Effector memory CD8-positive, alpha-beta T cell (primary cell): Measurements from ENCODE around the gene GIN1.

Experiments
- ATAC-seq: fragments of 150-1000 bp; cut with Tn5 transposase; replicated peaks from 2 replicates; pipeline ENCODE4 v1.10.0; 2021; ENCODE audit warnings: mild to moderate bottlenecking, moderate library complexity
- DNase-seq, 3 experiments: peaks; one replicate each; pipeline ENCODE4 v3.0.0; 2021
- H3K27ac Mint-ChIP-seq, 2 donors: one replicate each; pipeline ENCODE4 v1.8.0; 2022; ENCODE audit warnings: mild to moderate bottlenecking in 2 of 2, mixed read lengths in 2 of 2, moderate library complexity in 2 of 2
- H3K27me3 Mint-ChIP-seq, 2 donors: one replicate each; pipeline ENCODE4 v1.8.0; 2022; ENCODE audit warnings: mixed read lengths in 2 of 2
- H3K36me3 Mint-ChIP-seq: one replicate; pipeline ENCODE4 v1.8.0; 2022; ENCODE audit warnings: mild to moderate bottlenecking, moderate library complexity, mixed read lengths; ENCODE audit not compliant: insufficient read depth
- H3K4me1 Mint-ChIP-seq, 2 donors: one replicate each; pipeline ENCODE4 v1.8.0; 2022; ENCODE audit warnings: low read depth in 2 of 2, mixed read lengths in 2 of 2
- H3K4me3 Mint-ChIP-seq, 2 donors: one replicate each; pipeline ENCODE4 v1.8.0; 2022; ENCODE audit warnings: mild to moderate bottlenecking in 2 of 2, mixed read lengths in 2 of 2, moderate library complexity in 2 of 2
- H3K9me3 Mint-ChIP-seq, 2 donors: one replicate each; pipeline ENCODE4 v1.8.0; 2022; ENCODE audit warnings: mixed read lengths in 2 of 2

Gene GIN1

GRCh38 chr5:103126557-103126956 lies 6.6 kb upstream of the GIN1 start:
- H3K4me3 Mint-ChIP-seq: no peak overlapping the region
- no peak overlapping the region for H3K27ac Mint-ChIP-seq
- no peaks in the 10 kb centered on the region for H3K9me3 Mint-ChIP-seq
- H3K36me3 Mint-ChIP-seq: peaks cover 12% of the 10 kb centered on the region
- DNase-seq (no peak), ATAC-seq (no peak)
- peaks cover 24 to 50% of the 10 kb centered on the region in 2 donors for H3K4me1 Mint-ChIP-seq
- no peaks in the 10 kb centered on the region for H3K27me3 Mint-ChIP-seq

GRCh38 chr5:103122242-103122641 lies 2.3 kb upstream of the GIN1 start:
- H3K9me3 Mint-ChIP-seq: no peaks in the 10 kb centered on the region
- ATAC-seq (no peak), DNase-seq (no peak)
- H3K27ac Mint-ChIP-seq: no peak overlapping the region
- peaks cover 11% of the 10 kb centered on the region for H3K36me3 Mint-ChIP-seq
- H3K4me3 Mint-ChIP-seq: peak overlapping the region; percentile 85 to 97
- H3K27me3 Mint-ChIP-seq: no peaks in the 10 kb centered on the region
- peaks cover 37 to 53% of the 10 kb centered on the region in 2 donors for H3K4me1 Mint-ChIP-seq

GRCh38 chr5:103120607-103121200 lies 766 bp upstream of the GIN1 start:
- H3K4me3 Mint-ChIP-seq: peak overlapping the region; percentile 85 to 97
- H3K27me3 Mint-ChIP-seq: no peaks in the 10 kb centered on the region
- DNase-seq (no peak), ATAC-seq (no peak)
- no peaks in the 10 kb centered on the region for H3K9me3 Mint-ChIP-seq
- H3K4me1 Mint-ChIP-seq: peaks cover 34 to 42% of the 10 kb centered on the region in 2 donors
- peaks cover 9% of the 10 kb centered on the region for H3K36me3 Mint-ChIP-seq
- H3K27ac Mint-ChIP-seq: peak overlapping the region; percentile 97 to 99

GRCh38 chr5:103119070-103119764 lies 721 bp downstream of the GIN1 start:
- Mint-ChIP-seq H3K4me1 (peaks cover 31 to 45% of the 10 kb centered on the region in 2 donors), H3K36me3 (peaks cover 6% of the 10 kb centered on the region), H3K4me3 (peak overlapping the region; percentile 85 to 97), H3K27me3 (no peaks in the 10 kb centered on the region), H3K9me3 (no peaks in the 10 kb centered on the region), H3K27ac (peak overlapping the region; percentile 97 to 99)
- no peak for DNase-seq
- no peak for ATAC-seq

GRCh38 chr5:103117471-103117991 lies 2.4 kb downstream of the GIN1 start:
- Mint-ChIP-seq H3K4me3 (no peak overlapping the region), H3K27ac (no peak overlapping the region), H3K27me3 (no peaks in the 10 kb centered on the region), H3K36me3 (peaks cover 6% of the 10 kb centered on the region), H3K4me1 (peaks cover 32 to 50% of the 10 kb centered on the region in 2 donors), H3K9me3 (no peaks in the 10 kb centered on the region)
- ATAC-seq: no peak
- DNase-seq: no peak

GRCh38 chr5:103114440-103114839 lies 5.5 kb downstream of the GIN1 start:
- peaks cover 22 to 48% of the 10 kb centered on the region in 2 donors for H3K4me1 Mint-ChIP-seq
- H3K4me3 Mint-ChIP-seq: no peak overlapping the region
- no peaks in the 10 kb centered on the region for H3K27me3 Mint-ChIP-seq

GRCh38 chr5:103112910-103113309 lies 7.0 kb downstream of the GIN1 start:
- H3K4me3 Mint-ChIP-seq: no peak overlapping the region
- peaks cover 15 to 36% of the 10 kb centered on the region in 2 donors for H3K4me1 Mint-ChIP-seq
- DNase-seq: no peak
- H3K27ac Mint-ChIP-seq: peak overlapping the region; percentile 52 to 85
- no peaks in the 10 kb centered on the region for H3K9me3 Mint-ChIP-seq
- no peaks in the 10 kb centered on the region for H3K27me3 Mint-ChIP-seq
- peaks cover 3% of the 10 kb centered on the region for H3K36me3 Mint-ChIP-seq
- no peak for ATAC-seq

More at GRCh38 chr5:103114440-103114839, 5.5 kb downstream of the GIN1 start:
- H3K27ac Mint-ChIP-seq: no peak overlapping the region
- ATAC-seq (no peak), DNase-seq (no peak)
- H3K9me3 Mint-ChIP-seq: no peaks in the 10 kb centered on the region
- peaks cover under 1% of the 10 kb centered on the region for H3K36me3 Mint-ChIP-seq

GRCh38 chr5:103111468-103111867 lies 8.5 kb downstream of the GIN1 start:
- Mint-ChIP-seq H3K36me3 (peaks cover 4% of the 10 kb centered on the region), H3K27me3 (no peaks in the 10 kb centered on the region), H3K4me3 (peak overlapping the region; percentile 37), H3K9me3 (no peaks in the 10 kb centered on the region), H3K4me1 (peaks cover 15 to 36% of the 10 kb centered on the region in 2 donors), H3K27ac (peak overlapping the region; percentile 52 to 85)
- peak in 2 of 3 experiments; percentile 11 to 14 for DNase-seq
- ATAC-seq: peak; percentile 99

GRCh38 chr5:103110403-103110802 lies 9.5 kb downstream of the GIN1 start:
- H3K36me3 Mint-ChIP-seq: peaks cover 4% of the 10 kb centered on the region
- no peak for ATAC-seq
- no peaks in the 10 kb centered on the region for H3K27me3 Mint-ChIP-seq
- H3K9me3 Mint-ChIP-seq: no peaks in the 10 kb centered on the region
- no peak overlapping the region for H3K4me3 Mint-ChIP-seq
- peaks cover 15 to 34% of the 10 kb centered on the region in 2 donors for H3K4me1 Mint-ChIP-seq
- H3K27ac Mint-ChIP-seq: no peak overlapping the region
- DNase-seq: no peak

- Mint-ChIP-seq H3K4me3 (no peak overlapping the region), H3K27ac (no peak overlapping the region), H3K9me3 (no peaks in the 10 kb centered on the region), H3K36me3 (peaks cover 4% of the 10 kb centered on the region), H3K4me1 (peaks cover 15 to 29% of the 10 kb centered on the region in 2 donors), H3K27me3 (no peaks in the 10 kb centered on the region)
- DNase-seq (no peak), ATAC-seq (no peak)
These were observed 10.7 kb downstream of the GIN1 start for GRCh38 chr5:103109277-103109676.

GRCh38 chr5:103108086-103108485 lies 11.9 kb downstream of the GIN1 start:
- no peak overlapping the region for H3K4me3 Mint-ChIP-seq
- ATAC-seq (no peak), DNase-seq (no peak)
- H3K27me3 Mint-ChIP-seq: no peaks in the 10 kb centered on the region
- H3K4me1 Mint-ChIP-seq: peaks cover 12 to 24% of the 10 kb centered on the region in 2 donors
- H3K27ac Mint-ChIP-seq: no peak overlapping the region
- no peaks in the 10 kb centered on the region for H3K9me3 Mint-ChIP-seq
- peaks cover 4% of the 10 kb centered on the region for H3K36me3 Mint-ChIP-seq

- H3K4me1 Mint-ChIP-seq: no peaks in the 10 kb centered on the region
- no peaks in the 10 kb centered on the region for H3K27me3 Mint-ChIP-seq
- H3K9me3 Mint-ChIP-seq: no peaks in the 10 kb centered on the region
- no peak overlapping the region for H3K4me3 Mint-ChIP-seq
- H3K36me3 Mint-ChIP-seq: peaks cover 3% of the 10 kb centered on the region
- DNase-seq (no peak), ATAC-seq (no peak)
- H3K27ac Mint-ChIP-seq: no peak overlapping the region
These were observed 17.7 kb downstream of the GIN1 start for GRCh38 chr5:103102234-103102633.

GRCh38 chr5:103101079-103101750 lies 18.7 kb downstream of the GIN1 start:
- no peak overlapping the region for H3K4me3 Mint-ChIP-seq
- DNase-seq (no peak), ATAC-seq (no peak)
- no peaks in the 10 kb centered on the region for H3K4me1 Mint-ChIP-seq
- H3K27me3 Mint-ChIP-seq: no peaks in the 10 kb centered on the region
- no peak overlapping the region for H3K27ac Mint-ChIP-seq
- H3K36me3 Mint-ChIP-seq: peaks cover 3% of the 10 kb centered on the region
- H3K9me3 Mint-ChIP-seq: no peaks in the 10 kb centered on the region
